Mesothelial cell of epicardium (in vitro differentiated cells): ENCODE measurements around the gene INPP4B. TPM values are rescaled to one million over a fixed set of nuclear protein-coding genes. Genes with fewer than 3 reads are reported as not detected.

Source experiments
- DNase-seq, 2 experiments: peaks; one replicate each; pipeline ENCODE4 v3.0.0; 2021; ENCODE audit warnings: low spot score in 2 of 2; ENCODE audit not compliant: unreplicated experiment in 2 of 2
- H3K27ac Mint-ChIP-seq: 2 replicates; pipeline ENCODE4 v1.8.0; 2021; ENCODE audit warnings: mixed read lengths
- H3K27me3 Mint-ChIP-seq: 2 replicates; pipeline ENCODE4 v1.8.0; 2021; ENCODE audit warnings: low read depth, mixed read lengths
- H3K36me3 Mint-ChIP-seq: 2 replicates; pipeline ENCODE4 v1.8.0; 2021; ENCODE audit warnings: mixed read lengths
- H3K4me1 Mint-ChIP-seq: 2 replicates; pipeline ENCODE4 v1.8.0; 2021; ENCODE audit warnings: mixed read lengths
- H3K4me3 Mint-ChIP-seq: 2 replicates; pipeline ENCODE4 v1.8.0; 2021; ENCODE audit warnings: mild to moderate bottlenecking, moderate library complexity, mixed read lengths
- H3K9me3 Mint-ChIP-seq: 2 replicates; pipeline ENCODE4 v1.8.0; 2021; ENCODE audit warnings: mixed read lengths
- CTCF ChIP-seq: fragments of 200-600 bp; sonication (generic); IDR thresholded peaks from one replicate; pipeline ENCODE4 v1.5.0; 2021; ENCODE audit warnings: antibody characterized with exemption; ENCODE audit not compliant: unreplicated experiment
- total RNA-seq: library from RNA; stranded (reverse); gene quantifications from 3 replicates; pipeline ENCODE4 v1.2.1, GENCODE V29; 2021

INPP4B gene
- total RNA-seq, 1 donor from 2014 or later = 35.4 TPM

GRCh38 chr4:142202404-142203332, 643.4 kb downstream of the INPP4B start:
- DNase-seq = no peak
- H3K27me3 Mint-ChIP-seq = no peaks in the 10 kb centered on the region
- no peak for TF ChIP-seq CTCF
- H3K36me3 Mint-ChIP-seq = peaks cover 11% of the 10 kb centered on the region
- H3K27ac Mint-ChIP-seq = no peak overlapping the region
- no peak overlapping the region for H3K4me3 Mint-ChIP-seq
- H3K4me1 Mint-ChIP-seq = peaks cover 1% of the 10 kb centered on the region
- no peaks in the 10 kb centered on the region for H3K9me3 Mint-ChIP-seq

DNA sequence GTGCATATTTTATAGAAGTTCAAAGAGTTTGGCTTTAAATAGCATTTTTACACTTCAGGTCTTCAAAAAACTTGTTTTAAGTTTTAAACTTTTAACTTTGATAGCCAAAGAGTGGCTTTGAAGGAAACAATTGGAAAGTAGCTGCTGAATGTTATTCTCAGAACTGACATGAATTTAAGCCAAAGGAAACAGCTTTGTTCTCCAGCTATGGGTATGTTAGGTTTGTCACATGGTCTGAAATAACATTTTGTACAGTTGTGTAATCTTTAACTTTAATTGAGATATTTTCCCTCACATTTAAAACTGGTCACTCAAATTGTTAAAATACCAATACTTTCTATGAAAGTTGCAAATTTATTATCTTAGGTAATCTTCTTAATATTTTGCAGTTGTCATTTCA, 645.1 kb downstream of the INPP4B start:
- H3K27ac Mint-ChIP-seq = no peak overlapping the region
- H3K4me3 Mint-ChIP-seq = no peak overlapping the region
- peaks cover 1% of the 10 kb centered on the region for H3K4me1 Mint-ChIP-seq
- peaks cover 2% of the 10 kb centered on the region for H3K36me3 Mint-ChIP-seq
- H3K27me3 Mint-ChIP-seq = no peaks in the 10 kb centered on the region
- no peak for DNase-seq
- TF ChIP-seq CTCF = no peak
- no peaks in the 10 kb centered on the region for H3K9me3 Mint-ChIP-seq

- H3K36me3 Mint-ChIP-seq = peaks cover 2% of the 10 kb centered on the region
- H3K27me3 Mint-ChIP-seq = no peaks in the 10 kb centered on the region
- no peak overlapping the region for H3K4me3 Mint-ChIP-seq
- no peaks in the 10 kb centered on the region for H3K4me1 Mint-ChIP-seq
- H3K9me3 Mint-ChIP-seq = no peaks in the 10 kb centered on the region
- TF ChIP-seq CTCF = no peak
- no peak overlapping the region for H3K27ac Mint-ChIP-seq
- no peak for DNase-seq
Measured at GRCh38 chr4:142194905-142195304, 651.2 kb downstream of the INPP4B start.

DNA sequence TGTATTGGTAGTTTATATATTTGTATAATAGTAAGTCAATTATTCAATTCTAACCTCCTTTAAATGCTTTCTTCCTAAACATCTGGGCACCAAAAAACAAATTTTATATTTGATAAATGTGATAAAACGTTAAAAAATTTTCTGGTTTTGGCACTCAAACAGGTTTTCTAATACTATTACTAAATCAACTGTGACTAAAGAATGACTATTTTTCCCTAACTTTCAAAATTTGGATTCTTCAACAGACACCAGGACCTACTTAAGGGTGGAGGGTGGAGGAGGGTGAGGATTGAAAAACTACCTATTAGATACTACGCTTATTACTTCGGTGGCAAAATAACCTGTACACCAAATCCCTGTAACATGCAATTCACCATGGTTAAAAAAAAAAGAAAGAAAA, 654.2 kb downstream of the INPP4B start:
- no peak for TF ChIP-seq CTCF
- no peak for DNase-seq
- Mint-ChIP-seq H3K9me3 (no peaks in the 10 kb centered on the region), H3K27ac (no peak overlapping the region), H3K27me3 (no peaks in the 10 kb centered on the region), H3K36me3 (no peaks in the 10 kb centered on the region), H3K4me1 (no peaks in the 10 kb centered on the region), H3K4me3 (no peak overlapping the region)

DNA sequence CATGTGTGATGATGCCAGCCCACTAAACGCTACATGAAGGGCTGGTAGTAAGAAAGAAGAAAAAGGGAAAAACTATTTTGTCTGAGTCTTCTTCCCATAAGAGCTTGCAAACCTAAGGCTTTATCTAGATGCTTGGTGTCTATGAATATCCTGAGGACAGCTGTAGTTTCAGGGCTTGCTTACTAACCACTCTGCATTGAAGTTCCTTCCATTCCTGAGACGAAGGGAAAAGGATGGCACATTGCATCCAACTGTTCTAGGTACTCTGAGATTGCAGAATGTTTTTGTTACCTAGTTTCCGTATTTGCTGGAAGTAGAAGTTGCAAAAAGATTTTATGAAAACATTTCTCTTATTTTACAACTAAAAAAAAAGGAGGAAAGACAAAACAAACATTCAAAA, 665.1 kb downstream of the INPP4B start:
- H3K27ac Mint-ChIP-seq = no peak overlapping the region
- peaks cover 10% of the 10 kb centered on the region for H3K36me3 Mint-ChIP-seq
- H3K4me1 Mint-ChIP-seq = peaks cover 26% of the 10 kb centered on the region
- no peak for DNase-seq
- no peak overlapping the region for H3K4me3 Mint-ChIP-seq
- no peak for TF ChIP-seq CTCF
- no peaks in the 10 kb centered on the region for H3K9me3 Mint-ChIP-seq
- H3K27me3 Mint-ChIP-seq = no peaks in the 10 kb centered on the region
